COLO668 (cell line): ENCODE data around the gene DAP.
A peak's percentile ranks its signal among the peaks of the same experiment; 100 is the strongest.

ENCODE experiments used
- DNase-seq: peaks from one replicate; lab custom pipeline; 2025; ENCODE audit not compliant: unreplicated experiment; lab: John Stamatoyannopoulos, UW

The DAP gene

DNA sequence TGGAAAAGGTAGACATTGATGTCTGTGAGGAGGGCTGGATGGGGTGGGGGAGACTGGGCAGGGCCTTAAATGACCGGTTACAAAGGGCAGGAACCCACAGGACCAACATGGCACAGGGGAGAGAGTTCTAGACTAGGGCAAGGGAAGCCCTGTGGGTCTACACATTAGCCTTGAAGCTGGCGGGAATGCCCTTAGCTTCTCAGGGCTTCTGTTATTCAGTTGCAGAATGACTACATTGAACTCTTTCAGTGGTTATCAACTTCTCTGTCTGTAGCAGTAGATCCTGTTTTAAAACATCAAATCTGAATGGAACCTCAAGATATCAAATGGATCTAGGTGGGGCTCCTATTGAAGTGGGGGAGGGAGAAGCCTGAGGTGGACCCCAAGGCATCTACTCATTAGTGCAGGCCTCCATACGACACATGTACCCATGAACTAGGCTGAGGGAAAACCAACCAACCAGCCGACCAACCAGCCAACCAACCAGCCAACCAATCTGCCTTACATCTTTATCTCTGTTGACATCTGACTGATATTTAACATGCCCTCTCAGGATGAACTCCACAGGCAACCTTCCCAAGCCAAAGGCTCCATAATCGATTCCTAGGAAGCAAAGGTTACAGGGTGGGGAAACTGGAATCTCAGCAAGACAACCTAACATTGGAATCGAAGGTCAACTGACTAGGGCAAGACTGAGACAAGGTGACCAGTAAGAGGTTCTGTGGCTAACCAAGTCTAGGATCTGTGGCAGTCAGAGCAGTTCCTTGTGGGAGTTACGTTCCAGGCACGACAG lies 48.3 kb downstream of the DAP start:
- DNase-seq, result no peak

DNA sequence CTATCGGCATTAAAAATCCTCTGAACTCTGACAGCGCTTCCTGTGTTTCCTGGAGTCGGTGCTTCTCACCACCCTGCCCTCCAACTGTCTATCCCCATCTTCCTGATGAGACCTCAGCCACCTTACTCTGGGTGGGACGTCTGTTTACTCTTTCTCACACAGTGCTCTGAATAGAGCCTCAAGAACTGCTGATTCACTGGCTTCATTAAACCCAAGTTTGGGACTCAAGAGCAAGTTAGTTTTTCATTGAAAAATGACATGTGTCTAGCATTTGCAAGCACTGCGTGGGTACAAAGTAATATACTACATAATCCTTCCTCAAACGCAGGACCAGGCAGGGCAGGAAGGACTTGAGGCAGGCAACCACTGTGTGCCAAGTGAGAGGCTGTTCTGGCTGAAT lies 49.5 kb downstream of the DAP start:
- DNase-seq, result no peak

- no peak for DNase-seq
These were observed 50.4 kb downstream of the DAP start for GRCh38 chr5:10710513-10711128.

DNA sequence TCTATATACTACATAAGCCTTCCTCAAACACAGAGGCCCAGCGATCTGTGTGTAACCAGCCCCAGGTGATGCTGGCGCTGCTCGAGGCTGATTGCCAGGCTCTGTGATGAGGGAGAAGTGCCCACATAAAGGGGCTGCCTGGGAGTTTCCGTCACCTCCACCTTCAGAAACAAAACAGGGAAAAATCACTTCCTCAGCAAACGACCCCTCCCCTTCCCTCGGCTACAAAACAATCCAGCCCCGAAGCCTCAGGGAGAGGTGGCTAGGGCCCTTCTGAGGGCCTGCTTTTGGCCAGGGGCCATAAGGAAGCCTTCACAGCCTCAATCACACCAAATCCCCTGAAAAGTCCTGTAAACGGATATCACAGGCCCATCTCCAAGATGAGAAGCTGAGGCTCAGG lies 51.1 kb downstream of the DAP start:
- no peak for DNase-seq

DNA sequence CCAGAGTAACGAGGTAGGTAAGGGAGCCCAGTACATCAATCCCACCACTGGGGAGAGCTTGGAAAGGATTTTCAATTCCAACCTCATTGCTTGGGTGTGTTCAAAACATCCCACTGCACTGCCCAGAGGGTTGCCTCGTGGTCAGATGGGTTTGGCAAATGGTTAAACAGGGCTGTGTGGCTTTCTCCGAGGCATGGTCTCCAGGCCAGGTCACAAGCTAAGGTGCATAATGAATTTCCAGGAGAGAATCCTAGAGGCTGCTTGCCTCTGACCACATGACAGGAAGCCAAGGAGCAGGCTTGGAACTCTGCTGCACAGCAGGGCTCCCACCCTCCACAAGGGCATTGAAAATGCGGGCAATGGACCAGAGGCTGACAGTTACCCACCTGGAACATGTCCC lies 51.6 kb downstream of the DAP start:
- DNase-seq, result no peak

DNA sequence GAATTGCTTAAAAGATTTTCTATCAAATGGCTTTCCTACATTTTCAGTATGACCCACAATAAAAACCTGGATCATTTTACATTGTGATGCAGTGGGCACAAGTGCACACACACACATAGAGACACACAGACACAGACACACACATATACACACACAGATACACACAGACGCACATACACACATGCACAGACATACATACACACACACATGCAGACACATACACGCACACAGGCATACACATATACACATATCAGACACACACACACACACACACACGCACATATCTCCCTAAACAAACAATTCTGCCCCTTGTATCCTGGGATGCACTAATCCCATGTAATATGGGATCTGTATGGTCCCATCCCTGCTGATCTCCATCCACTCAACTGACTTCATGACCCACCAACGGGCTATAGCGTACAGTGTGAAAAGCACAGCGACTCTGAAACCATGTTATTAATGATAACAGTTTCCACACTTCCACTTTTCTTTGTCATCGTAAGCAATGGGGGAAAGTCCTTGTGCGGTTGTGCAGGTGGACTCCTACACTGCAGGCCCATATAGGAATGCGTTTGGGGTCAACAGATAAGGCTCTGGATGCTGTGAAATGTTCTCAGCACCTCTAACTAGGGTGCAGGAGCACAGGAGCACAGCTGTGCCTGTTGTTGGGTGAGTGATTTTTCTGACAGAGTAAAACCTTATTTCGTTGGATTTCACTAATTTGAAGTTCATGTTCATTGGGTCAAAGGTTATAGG lies 52.7 kb downstream of the DAP start:
- no peak for DNase-seq

DNA sequence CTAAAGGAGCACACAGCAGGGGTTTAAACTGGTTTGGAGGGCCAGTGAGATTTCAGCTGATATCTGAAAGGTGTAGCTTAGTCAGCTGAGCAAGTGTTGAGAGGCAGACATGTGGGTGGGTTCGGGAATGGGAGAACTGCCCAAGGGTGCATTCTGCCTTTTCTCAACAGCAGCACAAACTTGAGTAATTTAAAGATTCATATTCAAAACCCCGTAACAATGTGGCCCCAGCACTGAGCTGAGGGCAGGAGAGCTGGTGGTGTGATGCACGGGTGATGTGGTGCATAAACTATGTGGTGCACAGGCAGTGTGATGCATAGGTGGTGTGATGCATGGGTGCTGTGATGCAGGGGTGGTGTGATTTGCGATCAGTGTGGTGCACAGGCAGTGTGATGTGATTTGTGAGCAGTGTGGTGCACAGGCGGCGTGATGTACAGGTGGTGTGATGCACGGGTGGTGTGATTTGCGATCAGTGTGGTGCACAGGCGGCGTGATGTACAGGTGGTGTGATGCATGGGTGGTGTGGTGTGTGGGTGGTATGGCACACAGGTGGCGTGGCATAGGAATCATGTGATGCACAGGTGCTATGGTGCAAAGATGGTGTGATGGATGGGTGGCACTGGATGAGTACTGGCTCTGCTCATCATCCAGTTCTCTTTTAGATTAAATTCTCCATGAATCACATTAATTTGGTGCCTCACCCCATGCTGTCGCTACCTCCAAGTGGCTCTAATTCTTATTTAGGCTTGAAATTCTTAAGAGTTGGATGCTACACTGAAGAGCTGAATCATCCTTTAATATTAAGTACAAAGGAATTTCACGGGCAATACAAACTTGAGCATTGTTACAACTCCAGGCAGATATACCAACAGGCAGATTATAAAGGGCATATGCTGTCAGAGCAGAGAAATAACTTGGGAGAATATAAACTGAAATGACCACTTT lies 53.6 kb downstream of the DAP start:
- no peak for DNase-seq

DNA sequence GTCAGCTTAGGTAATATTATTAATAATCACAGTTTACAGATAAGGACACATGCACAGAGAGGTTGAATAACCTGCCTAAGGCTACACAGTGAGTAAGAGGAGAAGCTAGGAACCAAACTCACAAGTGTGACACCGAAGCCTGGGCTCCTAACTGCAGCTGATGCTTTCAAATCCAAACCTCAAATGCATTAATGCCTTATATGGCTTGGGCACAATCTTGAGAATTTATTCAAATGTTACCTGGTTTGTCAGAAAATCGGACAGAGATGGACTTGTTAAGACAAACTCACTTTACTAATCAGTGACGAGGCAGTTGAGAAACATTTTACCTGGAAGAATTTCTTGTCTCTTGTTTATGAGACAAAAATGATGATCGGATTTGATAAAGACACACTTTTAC lies 54.7 kb downstream of the DAP start:
- no peak for DNase-seq

GRCh38 chr5:10705747-10706146 lies 55.3 kb downstream of the DAP start:
- no peak for DNase-seq

GRCh38 chr5:10704949-10705621 lies 55.9 kb downstream of the DAP start:
- DNase-seq, result no peak

GRCh38 chr5:10703676-10704075 lies 57.4 kb downstream of the DAP start:
- no peak for DNase-seq

DNA sequence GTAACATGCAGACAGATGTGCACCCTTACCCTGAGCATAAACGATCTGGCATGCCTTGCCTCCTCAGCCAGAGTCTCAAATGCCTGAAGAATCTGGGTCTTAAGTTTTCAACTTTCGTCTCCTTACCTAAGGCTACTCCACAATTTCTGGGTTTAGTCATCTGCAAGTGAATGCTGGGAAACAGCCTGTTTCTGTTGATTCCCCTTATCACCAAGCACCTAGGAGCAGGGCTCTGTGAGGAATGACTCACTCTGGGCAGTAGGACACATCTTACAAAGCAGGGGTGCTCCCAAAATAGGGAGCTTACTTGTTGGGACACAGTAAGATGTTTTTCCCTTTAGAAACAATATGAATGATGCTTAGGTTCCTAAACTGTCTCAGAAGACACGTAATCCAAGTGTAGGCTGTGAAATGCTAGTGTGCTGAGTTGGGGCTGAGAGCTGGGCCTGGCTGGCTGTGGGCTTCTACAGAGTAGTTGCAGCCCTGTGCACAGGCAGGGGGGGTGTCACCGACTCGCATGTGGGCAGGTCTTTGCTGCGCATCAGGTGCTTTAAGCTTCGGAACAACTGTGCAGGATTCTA lies 58.0 kb downstream of the DAP start:
- DNase-seq, result no peak

- no peak for DNase-seq
These were observed 58.9 kb downstream of the DAP start for GRCh38 chr5:10702040-10702629.

DNA sequence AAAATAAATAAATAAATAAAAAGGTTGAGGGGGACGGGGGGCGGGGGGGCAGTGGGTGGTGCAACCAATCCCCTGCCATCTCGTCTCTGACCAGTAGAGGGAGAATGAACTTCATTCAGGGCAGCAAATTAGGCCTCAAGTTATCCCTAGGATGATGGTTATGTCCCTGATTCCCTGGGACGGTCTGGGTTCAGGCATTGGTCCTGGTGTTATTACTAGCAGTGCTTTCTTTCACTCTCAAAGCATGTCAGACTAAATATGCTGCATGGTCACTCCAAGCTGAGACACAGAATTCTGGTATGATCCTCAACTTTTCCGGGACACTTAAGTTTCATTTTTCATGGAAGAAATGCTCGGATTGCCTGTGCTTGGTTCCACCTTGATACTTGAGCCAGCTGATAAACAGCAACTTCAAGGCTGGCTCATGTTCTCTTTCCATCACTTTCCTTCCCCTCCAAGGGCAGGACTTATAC lies 59.4 kb downstream of the DAP start:
- peak; percentile 31 for DNase-seq

- no peak for DNase-seq
These were observed 60.5 kb downstream of the DAP start for GRCh38 chr5:10700516-10700915.

DNA sequence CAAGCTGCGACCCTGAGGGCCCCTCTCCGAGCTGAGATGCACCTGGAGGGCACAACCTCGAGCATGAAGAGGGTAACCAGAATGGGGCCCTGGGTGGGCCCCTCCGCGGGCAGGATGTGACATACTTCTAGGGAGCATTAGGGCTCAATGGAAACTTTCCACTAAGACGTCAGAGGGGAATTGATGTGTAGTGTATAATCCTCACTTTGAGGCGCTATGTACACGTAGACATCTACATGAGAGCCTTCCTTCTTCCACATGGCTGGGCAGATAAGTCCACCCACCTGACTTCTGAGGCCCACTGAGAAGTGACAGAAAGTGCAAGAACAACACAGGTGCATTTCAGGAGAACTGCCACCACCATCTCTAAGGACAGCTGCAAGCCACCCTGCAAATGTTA lies 61.0 kb downstream of the DAP start:
- DNase-seq, result no peak

GRCh38 chr5:10699281-10699874 lies 61.7 kb downstream of the DAP start:
- no peak for DNase-seq

DNA sequence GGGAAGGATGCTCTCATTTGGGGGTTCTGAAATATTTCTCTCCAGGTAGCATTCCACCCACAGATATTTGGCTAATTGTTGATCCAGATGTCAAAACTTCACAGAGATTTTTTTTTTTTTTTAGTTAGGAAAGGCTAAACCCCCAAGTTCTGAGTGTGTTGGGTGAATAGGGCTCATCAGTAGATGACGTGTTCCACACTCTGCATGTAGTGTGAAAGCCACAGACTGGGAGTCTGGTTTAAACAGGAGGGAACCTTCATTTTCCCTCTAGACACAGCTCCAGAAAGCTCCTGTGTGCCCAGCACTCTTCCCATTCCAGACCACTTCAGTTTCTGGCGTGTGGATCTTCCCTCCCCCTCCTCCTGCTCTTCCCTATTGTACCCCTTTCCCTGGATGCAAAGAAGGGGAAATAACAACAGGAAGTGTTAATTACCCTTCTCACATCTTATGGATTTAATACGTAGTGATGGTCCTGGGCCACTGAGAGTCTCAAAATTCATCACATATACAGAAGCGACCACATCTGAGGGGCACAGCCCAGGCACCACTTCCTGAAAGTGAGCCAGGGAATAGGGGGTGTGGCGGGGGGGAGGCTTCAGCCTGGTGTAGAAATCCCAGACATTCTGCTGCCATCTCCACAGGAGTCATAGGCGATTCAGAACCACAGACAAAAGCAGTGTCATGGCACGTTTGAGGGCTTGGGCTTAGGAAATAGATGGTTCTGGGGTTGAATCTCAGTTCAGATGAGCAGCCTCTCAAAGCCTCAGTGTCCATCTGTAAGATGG lies 65.1 kb downstream of the DAP start:
- DNase-seq, result no peak
